UCSD-AML1 (cell line): ENCODE measurements around the gene RBM44.
"Not testable (repeated sequence)": the region's sequence is repeated elsewhere in the genome, so short reads cannot be mapped to it uniquely, and the experiment has no call there.

Experiments
- DNase-seq: peaks from one replicate; lab custom pipeline; 2025; ENCODE audit not compliant: unreplicated experiment; lab: John Stamatoyannopoulos, UW

RBM44 gene

GRCh38 chr2:237857791-237858190, 59.2 kb downstream of the RBM44 start:
- no peak for DNase-seq

- DNase-seq: peak; percentile 71
Observed at GRCh38 chr2:237858294-237859081, 59.9 kb downstream of the RBM44 start.

GRCh38 chr2:237859082-237859433, 60.5 kb downstream of the RBM44 start:
- no peak for DNase-seq

GRCh38 chr2:237859533-237860272, 61.1 kb downstream of the RBM44 start, which contains the start of gene RAMP1:
Gene RAMP1 (plus strand): TSS chr2:237859623. CDS start chr2:237859676, 53 bp downstream.
- DNase-seq: no peak

GRCh38 chr2:237860273-237860935, 61.8 kb downstream of the RBM44 start:
- DNase-seq: no peak

GRCh38 chr2:237861875-237862527, 63.4 kb downstream of the RBM44 start:
- DNase-seq: no peak

GRCh38 chr2:237862528-237862895, 63.9 kb downstream of the RBM44 start:
- DNase-seq: no peak

GRCh38 chr2:237863102-237863511, 64.5 kb downstream of the RBM44 start:
- DNase-seq: no peak

GRCh38 chr2:237863689-237864443, 65.3 kb downstream of the RBM44 start:
- DNase-seq: no peak

GRCh38 chr2:237864444-237864931, 65.9 kb downstream of the RBM44 start:
- DNase-seq: no peak

GRCh38 chr2:237864940-237865622, 66.5 kb downstream of the RBM44 start:
- DNase-seq: no peak

- DNase-seq: no peak
Observed at GRCh38 chr2:237865623-237866041, 67.1 kb downstream of the RBM44 start.

- DNase-seq: no peak
Observed at GRCh38 chr2:237866101-237866621, 67.6 kb downstream of the RBM44 start.

GRCh38 chr2:237867465-237867864, 68.9 kb downstream of the RBM44 start:
- no peak for DNase-seq

GRCh38 chr2:237868074-237868473, 69.5 kb downstream of the RBM44 start:
- DNase-seq: not testable (repeated sequence)

GRCh38 chr2:237868631-237869342, 70.2 kb downstream of the RBM44 start:
- no peak for DNase-seq

- no peak for DNase-seq
Observed at GRCh38 chr2:237869343-237870102, 70.9 kb downstream of the RBM44 start.

- no peak for DNase-seq
Observed at GRCh38 chr2:237870126-237870525, 71.5 kb downstream of the RBM44 start.
